Left colon (tissue), 2 donors: ENCODE data around the gene DCAF10. TPM values are rescaled to one million over a fixed set of nuclear protein-coding genes. Genes with fewer than 3 reads are reported as not detected.
"Not testable (repeated sequence)": the region's sequence is repeated elsewhere in the genome, so short reads cannot be mapped to it uniquely, and the experiment has no call there.

Experiments
- ATAC-seq: fragments of 200-7000 bp; cut with Tn5 transposase; one replicate; pipeline ENCODE4 v1.9.1; 2020; ENCODE audit warnings: mild to moderate bottlenecking, moderate library complexity
- DNase-seq, 2 donors: peaks; one replicate each; pipeline ENCODE4 v3.0.0-alpha.2; 2020
- intact Hi-C, 2 donors: fragments of 100-400 bp; cut with DNase I in 1 of 2; cut with micrococcal nuclease in 1 of 2; formaldehyde crosslinking; loops; one replicate each; pipeline versions ENCODE4 v1.11.2 to v1.14.0; 2022; cut with DNase I, micrococcal nuclease
- total RNA-seq, 2 donors: library from RNA; stranded (reverse); fragmentation: NEBNext Ultra II Directional; extraction: Animal tissue kit (Norgen Biotek cat#: 25700); gene quantifications; one replicate each; pipeline ENCODE4 v1.2.1, GENCODE V29; 2021
- donor health status: DM: no; HTN: no; CAD: no.
- donor health status: DM: yes; HTN: yes; CAD: no.

DCAF10 gene
- total RNA-seq, 2 donors from 2014 or later = 21.2 to 26.9 TPM

GRCh38 chr9:37902796-37903646 is 102.4 kb downstream of the DCAF10 start:
- no peak for DNase-seq
- peak; percentile 9 for ATAC-seq
- intact Hi-C loops = loop anchor here in 1 of 2 donors (10.0 kb wide), 1 partner anchor 462 kb away; no protein-coding TSS in a partner anchor

GRCh38 chr9:37903647-37904444 is 103.2 kb downstream of the DCAF10 start, which contains the start of gene SLC25A51:
Gene SLC25A51 (minus strand): TSS chr9:37904127. CDS start chr9:37888550, 15,577 bp downstream.
- intact Hi-C loops = loop anchor here in 1 of 2 donors (10.0 kb wide), 1 partner anchor 461 kb away; no protein-coding TSS in a partner anchor
- ATAC-seq (peak; percentile 85), DNase-seq (peak; percentile 90 to 96)

GRCh38 chr9:37904445-37905130 is 104.0 kb downstream of the DCAF10 start:
- DNase-seq (peak in 1 of 2 donors; percentile 50), ATAC-seq (peak; percentile 25)
- intact Hi-C loops = loop anchor here in 1 of 2 donors (5.0 to 10.0 kb wide), 2 partner anchors 258 to 460 kb away; no protein-coding TSS in a partner anchor

DNA sequence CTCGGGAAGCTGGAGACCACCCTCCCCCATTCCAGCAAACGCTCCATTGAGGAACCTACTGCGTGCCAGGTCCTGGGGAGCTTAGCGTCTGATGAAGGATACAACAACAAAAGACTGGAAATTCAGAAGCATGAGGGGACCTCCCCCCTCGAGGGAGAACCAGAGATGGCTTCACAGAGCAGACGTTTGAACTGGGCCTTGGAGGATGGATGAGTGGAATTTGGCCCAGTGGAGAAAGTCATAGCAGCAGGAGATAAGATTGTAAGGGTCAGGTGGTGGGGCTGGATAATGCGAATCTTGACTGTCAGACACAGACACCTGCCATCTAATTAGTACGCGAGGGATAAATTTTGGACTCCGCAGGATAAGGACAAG is 104.5 kb downstream of the DCAF10 start:
- DNase-seq (no peak), ATAC-seq (no peak)
- intact Hi-C loops = loop anchor here in 1 of 2 donors (5.0 to 10.0 kb wide), 2 partner anchors 257 to 460 kb away; no protein-coding TSS in a partner anchor

- DNase-seq (no peak), ATAC-seq (no peak)
- intact Hi-C loops = loop anchor here in 1 of 2 donors (5.0 to 10.0 kb wide), 2 partner anchors 257 to 459 kb away; no protein-coding TSS in a partner anchor
Observed at GRCh38 chr9:37905776-37906175, 105.2 kb downstream of the DCAF10 start.

DNA sequence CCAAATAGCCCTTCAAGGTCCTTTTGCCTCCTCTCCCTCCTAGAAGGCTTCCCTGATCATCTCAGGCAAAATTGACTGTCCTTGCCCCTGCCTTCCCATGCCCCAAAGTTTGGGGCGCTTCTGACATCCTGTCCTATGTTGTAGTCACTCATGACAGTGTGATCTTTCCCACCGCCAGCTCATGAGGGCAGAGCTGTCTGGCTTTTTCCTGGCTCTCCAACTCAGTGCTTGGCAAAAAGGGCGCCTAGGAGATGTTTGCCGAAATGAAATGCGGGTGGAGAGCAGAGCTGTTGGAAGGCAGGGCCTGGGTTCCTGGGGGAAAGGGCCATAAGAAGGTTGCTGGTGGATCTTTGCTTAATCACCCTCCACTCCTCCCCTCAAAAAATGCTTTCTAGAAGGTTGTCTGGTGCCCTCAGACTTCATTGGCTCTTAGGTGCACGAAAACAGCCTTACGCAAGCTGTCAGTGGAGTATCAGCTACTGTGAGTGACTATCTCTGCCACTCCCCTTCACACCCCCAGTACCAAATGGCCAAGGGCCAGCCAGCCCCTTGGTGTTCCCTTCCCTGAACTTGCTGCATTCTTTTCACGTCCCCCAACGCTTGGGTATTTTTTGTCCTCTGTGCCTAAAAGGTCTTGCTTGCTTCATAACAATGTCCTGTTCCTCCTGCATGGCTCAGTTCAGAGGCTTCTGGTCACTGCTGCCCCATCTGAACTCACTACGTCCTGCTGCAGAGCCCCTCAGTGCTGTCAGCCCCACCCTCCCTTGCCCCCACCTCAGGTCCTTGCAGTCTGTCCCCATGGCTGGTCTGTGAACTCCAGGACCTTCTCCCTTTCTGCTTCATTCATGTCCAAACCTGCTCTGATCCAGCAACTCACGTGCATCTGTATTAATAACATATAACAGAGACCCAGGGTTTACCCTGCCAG is 106.0 kb downstream of the DCAF10 start:
- intact Hi-C loops = loop anchor here in 1 of 2 donors (5.0 to 10.0 kb wide), 2 partner anchors 256 to 458 kb away; no protein-coding TSS in a partner anchor
- DNase-seq (no peak), ATAC-seq (no peak)

DNA sequence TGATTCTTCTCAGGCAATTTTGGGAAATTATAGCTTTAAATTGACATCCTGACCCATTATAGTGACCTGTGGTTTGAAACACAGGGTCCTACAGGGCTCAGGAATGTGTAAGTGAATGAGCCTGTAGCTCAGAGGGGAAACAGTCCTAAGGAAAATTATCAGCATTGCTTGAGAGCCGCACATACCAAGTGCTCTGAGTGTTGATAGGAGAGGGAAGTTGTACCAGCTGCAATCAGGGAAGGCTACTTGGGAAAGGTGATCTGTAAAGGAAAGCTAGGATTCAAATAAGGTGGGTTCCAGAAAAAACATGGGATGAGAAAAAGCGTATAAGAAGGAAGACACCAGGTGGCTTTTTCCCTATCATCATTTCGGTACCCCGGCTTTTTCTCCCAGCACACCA is 107.7 kb downstream of the DCAF10 start:
- DNase-seq (no peak), ATAC-seq (no peak)
- intact Hi-C loops = loop anchor here in 1 of 2 donors (5.0 to 10.0 kb wide), 2 partner anchors 254 to 457 kb away; no protein-coding TSS in a partner anchor

DNA sequence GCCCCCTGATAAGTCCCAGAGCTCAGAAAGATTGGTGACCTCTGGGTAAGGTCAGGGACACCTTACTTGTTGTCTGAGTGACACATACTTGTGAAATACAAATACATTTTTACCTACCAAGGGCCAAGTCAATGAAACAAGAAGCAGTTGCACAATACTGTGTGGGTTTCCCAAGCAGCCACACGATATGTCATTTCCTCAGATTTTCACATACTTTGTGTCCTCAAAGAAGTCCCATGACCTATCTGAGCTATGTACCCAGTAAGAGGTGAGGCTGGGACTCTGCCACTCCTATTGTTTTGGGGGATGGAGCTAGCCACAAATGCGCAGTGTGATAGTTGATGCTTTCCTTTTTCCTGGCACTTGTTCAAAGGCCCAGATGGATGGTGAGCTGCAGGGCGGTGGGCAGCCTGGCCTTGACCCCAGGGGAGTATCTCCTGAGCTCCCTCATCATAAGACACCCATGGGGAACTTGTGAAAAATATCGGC is 108.1 kb downstream of the DCAF10 start:
- intact Hi-C loops = loop anchor here in 1 of 2 donors (5.0 to 10.0 kb wide), 2 partner anchors 254 to 456 kb away; no protein-coding TSS in a partner anchor
- ATAC-seq (no peak), DNase-seq (no peak)

GRCh38 chr9:37909326-37909725 is 108.7 kb downstream of the DCAF10 start:
- intact Hi-C loops = loop anchor here in 1 of 2 donors (5.0 to 10.0 kb wide), 2 partner anchors 253 to 455 kb away; no protein-coding TSS in a partner anchor
- DNase-seq (no peak), ATAC-seq (no peak)

GRCh38 chr9:37909836-37910235 is 109.2 kb downstream of the DCAF10 start:
- not testable (repeated sequence) for DNase-seq, ATAC-seq
- intact Hi-C loops = loop anchor here in 1 of 2 donors (5.0 to 10.0 kb wide), 3 partner anchors 175 to 455 kb away; no protein-coding TSS in a partner anchor

DNA sequence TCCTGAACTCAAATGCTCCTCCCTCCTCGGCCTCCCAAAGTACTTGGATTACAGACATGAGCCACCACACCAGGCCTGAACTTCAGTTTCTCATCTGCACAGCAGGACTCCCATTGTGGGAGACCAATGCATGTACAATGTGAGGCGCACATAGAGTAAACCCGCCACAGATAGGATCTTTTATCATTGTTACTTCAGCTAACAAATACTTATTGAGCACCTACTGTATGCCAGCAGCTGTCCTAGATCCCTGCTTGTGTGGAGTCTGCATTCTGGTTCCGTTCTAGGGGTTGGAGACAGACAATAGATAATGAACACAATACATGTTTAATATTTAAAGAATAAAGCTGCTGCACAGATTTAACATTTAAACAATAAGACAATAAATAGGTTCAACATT is 109.7 kb downstream of the DCAF10 start:
- no peak for DNase-seq
- intact Hi-C loops = loop anchor here in 1 of 2 donors (10.0 kb wide), 1 partner anchor 175 kb away; no protein-coding TSS in a partner anchor
- no peak for ATAC-seq

- no peak for ATAC-seq
- intact Hi-C loops = loop anchor here in 1 of 2 donors (10.0 kb wide), 1 partner anchor 174 kb away; no protein-coding TSS in a partner anchor
- DNase-seq = no peak
Observed at GRCh38 chr9:37911271-37911681, 110.7 kb downstream of the DCAF10 start.

DNA sequence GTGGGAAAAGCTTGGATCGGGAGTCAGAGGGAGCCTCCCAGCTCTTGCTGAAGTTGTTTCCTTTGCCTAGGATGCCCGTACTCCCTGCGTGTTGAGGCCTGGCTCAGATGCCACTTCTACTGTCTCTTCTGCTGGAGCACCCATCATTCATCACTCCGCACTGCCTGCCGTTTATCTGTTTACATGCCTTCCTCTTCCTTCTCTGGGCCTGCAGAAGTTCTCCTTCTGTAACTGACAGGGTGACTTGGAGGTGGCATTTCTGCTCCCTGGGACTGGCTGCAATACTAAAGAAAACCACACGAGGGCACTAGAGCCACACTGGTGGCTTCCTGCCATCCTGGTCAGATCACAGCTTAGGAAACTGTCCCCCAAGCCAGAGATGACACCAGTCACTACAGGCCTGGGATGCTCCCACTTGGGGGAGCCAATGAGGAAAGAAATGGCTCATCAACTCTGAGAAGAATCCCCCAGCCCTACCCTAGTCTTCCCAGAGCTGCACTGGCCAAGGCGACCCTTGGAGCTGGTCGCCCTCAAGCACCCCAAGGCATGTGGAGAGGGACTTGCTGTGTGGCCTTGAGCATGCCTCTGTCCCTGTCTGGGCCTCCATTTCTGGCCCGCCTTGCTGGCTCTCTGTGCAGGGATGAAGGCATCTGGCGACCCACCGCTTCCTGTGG is 113.0 kb downstream of the DCAF10 start:
- peak; percentile 85 for ATAC-seq
- DNase-seq = peak; percentile 51 to 86
- intact Hi-C loops = loop anchor here in 1 of 2 donors (10.0 kb wide), 1 partner anchor 171 kb away; no protein-coding TSS in a partner anchor

GRCh38 chr9:37914154-37914551 is 113.6 kb downstream of the DCAF10 start:
- intact Hi-C loops = loop anchor here in 1 of 2 donors (10.0 kb wide), 1 partner anchor 171 kb away; no protein-coding TSS in a partner anchor
- DNase-seq = no peak

DNA sequence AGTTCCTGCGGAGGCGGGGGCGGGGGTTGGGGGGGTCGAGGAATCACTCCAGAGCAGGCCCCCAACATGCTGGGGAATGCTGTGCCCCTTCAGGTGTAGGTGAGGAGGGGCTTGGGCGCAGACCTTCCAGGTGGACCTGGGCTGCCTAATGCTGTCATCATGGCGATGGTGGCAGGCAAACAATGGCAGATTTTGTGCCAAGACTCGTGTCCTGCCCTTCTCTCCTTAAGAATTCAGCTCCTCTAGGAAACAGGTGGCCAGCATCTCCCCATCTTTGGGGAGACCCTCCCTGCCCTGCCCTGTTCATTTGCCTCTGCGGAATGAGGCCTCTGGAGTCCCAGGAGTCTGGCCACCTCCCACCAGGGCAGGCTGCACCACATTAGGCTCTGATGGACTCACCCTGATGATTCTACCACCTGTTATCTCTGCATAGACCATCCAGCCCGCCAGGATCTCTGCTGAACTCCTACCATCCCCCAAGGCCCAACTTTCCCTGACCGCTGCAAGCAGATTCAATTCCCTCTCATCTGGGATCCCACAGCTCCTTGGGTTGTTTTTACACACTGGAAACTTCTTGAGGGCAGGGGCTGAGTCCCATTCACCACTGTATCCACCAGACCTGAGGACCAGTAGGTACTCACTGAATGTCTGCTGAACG is 114.2 kb downstream of the DCAF10 start:
- intact Hi-C loops = loop anchor here in 1 of 2 donors (10.0 kb wide), 1 partner anchor 170 kb away; no protein-coding TSS in a partner anchor
- DNase-seq (no peak), ATAC-seq (no peak)

More at GRCh38 chr9:37914154-37914551, 113.6 kb downstream of the DCAF10 start:
- ATAC-seq = peak; percentile 8
